PC-9 (cell line): Measurements from ENCODE around the gene IP6K2. TPM values are rescaled to one million over a fixed set of nuclear protein-coding genes. Genes with fewer than 3 reads are reported as not detected.

Experiments used
- BruUV-seq: library from RNA; stranded (reverse); fragments of 400-500 nt; replicated peaks from 2 replicates; lab custom pipeline; 2021; lab: Mats Ljungman, UMichigan
- CTCF ChIA-PET: fragments of 300-600 bp; sonication (Branson Sonifier 250); formaldehyde crosslinking; loops from one replicate; lab custom pipeline; 2022; ENCODE audit warnings: antibody characterized with exemption; lab: Charles Lee
- POLR2A ChIA-PET: fragments of 300-600 bp; sonication (Branson Sonifier 250); formaldehyde crosslinking; loops from one replicate; lab custom pipeline; 2022; ENCODE audit warnings: antibody characterized with exemption; ENCODE audit not compliant: unreplicated experiment; lab: Charles Lee
- DNase-seq, 2 experiments: peaks; one replicate each; pipeline versions ENCODE4 v3.0.0 to v3.0.0-alpha.2; 2015 to 2022; ENCODE audit warnings: mixed read lengths in 1 of 2
- H2AFZ ChIP-seq: fragments of 200-600 bp; sonication (generic); 2 replicates; pipeline ENCODE4 v1.8.1; 2017; ENCODE audit warnings: antibody characterized with exemption
- H3F3A ChIP-seq: fragments of 200-600 bp; sonication (generic); 2 replicates; pipeline ENCODE4 v1.8.1; 2017; ENCODE audit warnings: antibody characterized with exemption, mild to moderate bottlenecking, low read depth; ENCODE audit not compliant: insufficient read depth
- H3K27ac ChIP-seq: fragments of 200-600 bp; sonication (generic); 2 replicates; pipeline ENCODE4 v1.6.1; 2016; ENCODE audit warnings: mixed run types
- H3K27me3 ChIP-seq: fragments of 200-600 bp; sonication (generic); 2 replicates; pipeline ENCODE4 v1.6.1; 2016; ENCODE audit warnings: low read depth, mixed run types; ENCODE audit not compliant: insufficient read depth
- H3K36me3 ChIP-seq: fragments of 200-600 bp; sonication (generic); 2 replicates; pipeline ENCODE4 v1.6.1; 2016; ENCODE audit warnings: low read depth, mixed run types
- H3K4me1 ChIP-seq: fragments of 200-600 bp; sonication (generic); replicated peaks from 2 replicates; pipeline ENCODE4 v1.6.1; 2016; ENCODE audit warnings: mixed run types; ENCODE audit not compliant: insufficient read depth
- H3K4me2 ChIP-seq: fragments of 200-600 bp; sonication (generic); 2 replicates; pipeline ENCODE4 v1.6.1; 2017; ENCODE audit warnings: mixed run types
- H3K4me3 ChIP-seq: fragments of 200-600 bp; sonication (generic); 2 replicates; pipeline ENCODE4 v1.6.1; 2016; ENCODE audit warnings: mixed run types
- H3K79me2 ChIP-seq: fragments of 200-600 bp; sonication (generic); 2 replicates; pipeline ENCODE4 v1.6.1; 2017; ENCODE audit warnings: low read depth, mixed run types
- H3K9me2 ChIP-seq: fragments of 200-600 bp; sonication (generic); 2 replicates; pipeline ENCODE4 v1.8.1; 2017; ENCODE audit warnings: mild to moderate bottlenecking; ENCODE audit not compliant: insufficient read depth
- H3K9me3 ChIP-seq: fragments of 200-600 bp; sonication (generic); 2 replicates; pipeline ENCODE4 v1.8.1; 2016; ENCODE audit warnings: low read depth; ENCODE audit not compliant: insufficient read depth
- H4K20me1 ChIP-seq: fragments of 200-600 bp; sonication (generic); 2 replicates; pipeline ENCODE4 v1.8.1; 2017; ENCODE audit not compliant: insufficient read depth
- EZH2 ChIP-seq: fragments of 200-600 bp; sonication (generic); IDR thresholded peaks from 2 replicates; pipeline ENCODE4 v1.8.0; 2017; ENCODE audit warnings: antibody characterized with exemption, low read depth
- intact Hi-C: fragments of 100-400 bp; cut with micrococcal nuclease; formaldehyde crosslinking; loops from one replicate; pipeline ENCODE4 v1.10.0; 2022; ENCODE audit not compliant: unreplicated experiment
- total RNA-seq: library from RNA; stranded (reverse); gene quantifications from 2 replicates; pipeline ENCODE4 v1.2.3, GENCODE V29; 2021
- TF ChIP-seq, protein P1 (sequence below): fragments of 200-600 bp; sonication (generic); conservative IDR thresholded peaks from 2 replicates; pipeline ENCODE4 v1.6.1; 2017; ENCODE audit warnings: mixed run types, antibody characterized with exemption, mild to moderate bottlenecking, moderate library complexity

Gene IP6K2
- total RNA-seq, 1 experiment from 2014 or later, result 123 TPM

DNA sequence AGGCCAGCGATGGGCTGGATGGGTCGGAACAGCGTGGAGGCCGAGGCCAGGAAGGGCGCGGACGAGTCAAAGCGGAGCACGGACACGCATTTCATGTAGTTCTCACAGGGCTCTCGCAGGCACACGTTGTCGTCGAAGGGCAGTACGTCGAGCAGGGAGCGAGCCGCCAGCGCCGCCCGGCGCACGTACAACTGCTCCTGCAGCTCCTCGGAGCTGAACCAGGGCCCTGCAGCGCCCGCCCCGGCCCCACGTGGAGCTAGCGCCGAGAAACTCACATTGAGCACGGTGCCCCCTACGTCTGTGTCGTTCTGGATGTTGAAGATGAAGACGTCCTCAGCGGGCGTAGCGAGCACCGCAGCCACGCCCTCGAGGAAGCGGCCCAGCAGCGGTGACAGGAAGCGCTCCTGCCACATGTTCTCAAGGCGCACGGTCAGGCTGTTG lies 60.2 kb downstream of the IP6K2 start:
- H2AFZ ChIP-seq, result no peak overlapping the region

DNA sequence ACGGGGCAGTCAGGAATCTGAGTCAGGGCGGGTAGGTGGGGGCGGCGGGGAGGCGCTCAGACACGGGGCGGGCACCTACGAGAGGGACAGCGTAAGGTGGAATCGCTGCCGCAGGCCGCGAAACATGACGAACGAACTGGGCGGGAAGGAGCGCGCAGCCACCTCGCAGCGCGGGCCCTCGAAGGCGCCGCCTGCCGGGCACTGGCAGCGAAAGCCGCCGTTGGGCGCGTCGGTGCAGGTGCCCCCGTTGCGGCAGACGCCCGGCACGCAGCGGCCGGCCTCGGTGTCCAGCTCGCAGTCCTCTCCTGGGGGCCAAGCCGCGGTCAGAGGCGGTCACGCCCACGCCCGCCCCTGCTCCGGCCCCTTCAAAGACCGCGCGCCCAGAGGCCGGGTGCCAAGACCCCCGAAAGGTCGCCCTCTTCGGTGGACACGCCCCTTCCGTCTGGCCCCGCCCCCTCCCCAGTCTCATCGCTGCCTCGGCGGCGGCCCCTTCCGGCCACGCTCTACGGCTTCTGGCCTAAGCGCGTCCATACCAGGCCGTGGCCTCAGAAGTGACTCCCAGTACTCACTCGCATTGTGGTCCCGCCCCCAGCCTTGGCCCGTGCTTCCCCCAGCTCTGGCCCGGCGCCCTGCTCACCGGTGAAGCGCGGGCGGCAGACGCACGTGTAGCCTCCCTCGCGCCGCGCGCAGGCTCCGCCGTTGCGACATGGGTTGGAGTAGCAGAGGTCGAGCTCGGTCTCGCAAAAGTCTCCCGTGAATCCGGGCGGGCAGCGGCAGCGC lies 60.8 kb downstream of the IP6K2 start:
- H3K4me2 ChIP-seq, result no peak overlapping the region
- CTCF ChIA-PET, result no interaction called here
- no peaks in the 10 kb centered on the region for H3K79me2 ChIP-seq
- H3F3A ChIP-seq, result no peaks in the 10 kb centered on the region
- TF ChIP-seq, protein P1, sequence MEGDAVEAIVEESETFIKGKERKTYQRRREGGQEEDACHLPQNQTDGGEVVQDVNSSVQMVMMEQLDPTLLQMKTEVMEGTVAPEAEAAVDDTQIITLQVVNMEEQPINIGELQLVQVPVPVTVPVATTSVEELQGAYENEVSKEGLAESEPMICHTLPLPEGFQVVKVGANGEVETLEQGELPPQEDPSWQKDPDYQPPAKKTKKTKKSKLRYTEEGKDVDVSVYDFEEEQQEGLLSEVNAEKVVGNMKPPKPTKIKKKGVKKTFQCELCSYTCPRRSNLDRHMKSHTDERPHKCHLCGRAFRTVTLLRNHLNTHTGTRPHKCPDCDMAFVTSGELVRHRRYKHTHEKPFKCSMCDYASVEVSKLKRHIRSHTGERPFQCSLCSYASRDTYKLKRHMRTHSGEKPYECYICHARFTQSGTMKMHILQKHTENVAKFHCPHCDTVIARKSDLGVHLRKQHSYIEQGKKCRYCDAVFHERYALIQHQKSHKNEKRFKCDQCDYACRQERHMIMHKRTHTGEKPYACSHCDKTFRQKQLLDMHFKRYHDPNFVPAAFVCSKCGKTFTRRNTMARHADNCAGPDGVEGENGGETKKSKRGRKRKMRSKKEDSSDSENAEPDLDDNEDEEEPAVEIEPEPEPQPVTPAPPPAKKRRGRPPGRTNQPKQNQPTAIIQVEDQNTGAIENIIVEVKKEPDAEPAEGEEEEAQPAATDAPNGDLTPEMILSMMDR, result no peak
- no peak for TF ChIP-seq EZH2
- H3K4me3 ChIP-seq, result no peak overlapping the region
- no peaks in the 10 kb centered on the region for H3K27me3 ChIP-seq
- POLR2A ChIA-PET, result no interaction called here
- peak in 1 of 2 experiments; percentile 58 for DNase-seq
- intact Hi-C loops, result no loop called here
- no peaks in the 10 kb centered on the region for H3K36me3 ChIP-seq
- H3K27ac ChIP-seq, result no peak overlapping the region
- H4K20me1 ChIP-seq, result no peaks in the 10 kb centered on the region
- no peaks in the 10 kb centered on the region; the same call in 1 of the 2 replicates for H3K9me3 ChIP-seq
- no peaks in the 10 kb centered on the region for H3K4me1 ChIP-seq
- no TSS peak for BruUV-seq
- H3K9me2 ChIP-seq, result no peaks in the 10 kb centered on the region
- H2AFZ ChIP-seq, result no peak overlapping the region

More for the DNA sequence above, 60.2 kb downstream of the IP6K2 start:
- BruUV-seq, result no TSS peak
- TF ChIP-seq, protein P1, result no peak
- no peak for TF ChIP-seq EZH2
- H3K4me3 ChIP-seq, result no peak overlapping the region
- no peak overlapping the region for H3K4me2 ChIP-seq
- ChIA-PET POLR2A (no interaction called here), CTCF (no interaction called here)
- no peaks in the 10 kb centered on the region; the same call in 1 of the 2 replicates for H3K9me3 ChIP-seq
- intact Hi-C loops, result no loop called here
- no peaks in the 10 kb centered on the region for H3K79me2 ChIP-seq
- no peaks in the 10 kb centered on the region for H3K9me2 ChIP-seq
- no peaks in the 10 kb centered on the region for H4K20me1 ChIP-seq
- no peaks in the 10 kb centered on the region for H3K27me3 ChIP-seq
- no peaks in the 10 kb centered on the region for H3K36me3 ChIP-seq
- H3K4me1 ChIP-seq, result no peaks in the 10 kb centered on the region
- H3K27ac ChIP-seq, result no peak overlapping the region
- no peaks in the 10 kb centered on the region for H3F3A ChIP-seq
- no peak for DNase-seq

- Histone ChIP-seq H3K27me3 (no peaks in the 10 kb centered on the region), H3K9me3 (no peaks in the 10 kb centered on the region; the same call in 1 of the 2 replicates), H3K36me3 (no peaks in the 10 kb centered on the region), H3K4me1 (no peaks in the 10 kb centered on the region), H3K4me2 (no peak overlapping the region), H3K9me2 (no peaks in the 10 kb centered on the region), H3F3A (no peaks in the 10 kb centered on the region), H3K4me3 (no peak overlapping the region), H4K20me1 (no peaks in the 10 kb centered on the region), H3K79me2 (no peaks in the 10 kb centered on the region), H3K27ac (no peak overlapping the region), H2AFZ (no peak overlapping the region)
- DNase-seq, result no peak
- no TSS peak for BruUV-seq
- intact Hi-C loops, result no loop called here
- TF ChIP-seq, protein P1, result no peak
- TF ChIP-seq EZH2, result no peak
- POLR2A ChIA-PET, result no interaction called here
- CTCF ChIA-PET, result no interaction called here
These were observed 61.4 kb downstream of the IP6K2 start for GRCh38 chr3:48655606-48656005.
